NB4 (cell line): ENCODE results near the gene DPY19L3.

ENCODE experiments used
- DNase-seq: peaks from one replicate; pipeline ENCODE4 v3.0.0; 2010; ENCODE audit warnings: low read depth
- H3K4me3 ChIP-seq: one replicate; pipeline ENCODE4 v1.5.1; 2011; ENCODE audit warnings: mild to moderate bottlenecking, low read depth, low read length, moderate library complexity
- CTCF ChIP-seq: IDR thresholded peaks from one replicate; pipeline ENCODE4 v1.5.1; 2012; ENCODE audit warnings: low read depth, low read length
- MAX ChIP-seq: IDR thresholded peaks from 2 replicates; pipeline ENCODE4 v1.6.1; 2011; ENCODE audit warnings: low read depth, low read length
- MYC ChIP-seq: IDR thresholded peaks from 2 replicates; pipeline ENCODE4 v1.6.1; 2011; ENCODE audit warnings: low read depth, low read length
- POLR2A ChIP-seq: IDR thresholded peaks from 2 replicates; pipeline ENCODE4 v1.6.1; 2011; ENCODE audit warnings: mild to moderate bottlenecking; ENCODE audit not compliant: insufficient read length; ENCODE audit errors: extremely low read depth

Gene DPY19L3

GRCh38 chr19:32362318-32362691 is 43.3 kb upstream of the DPY19L3 start:
- no peak overlapping the region for H3K4me3 ChIP-seq
- TF ChIP-seq CTCF (no peak), MAX (no peak), MYC (no peak), POLR2A (no peak)
- DNase-seq: no peak

- no peak for DNase-seq
- TF ChIP-seq MAX: no peak
- no peak for TF ChIP-seq POLR2A
- no peak for TF ChIP-seq CTCF
- TF ChIP-seq MYC: no peak
Observed at GRCh38 chr19:32363175-32363574, 42.4 kb upstream of the DPY19L3 start.

GRCh38 chr19:32363632-32364031 is 41.9 kb upstream of the DPY19L3 start:
- H3K4me3 ChIP-seq: no peak overlapping the region
- DNase-seq: no peak
- TF ChIP-seq MAX (no peak), CTCF (no peak), POLR2A (no peak), MYC (no peak)

More at GRCh38 chr19:32363175-32363574, 42.4 kb upstream of the DPY19L3 start:
- H3K4me3 ChIP-seq: no peak overlapping the region

DNA sequence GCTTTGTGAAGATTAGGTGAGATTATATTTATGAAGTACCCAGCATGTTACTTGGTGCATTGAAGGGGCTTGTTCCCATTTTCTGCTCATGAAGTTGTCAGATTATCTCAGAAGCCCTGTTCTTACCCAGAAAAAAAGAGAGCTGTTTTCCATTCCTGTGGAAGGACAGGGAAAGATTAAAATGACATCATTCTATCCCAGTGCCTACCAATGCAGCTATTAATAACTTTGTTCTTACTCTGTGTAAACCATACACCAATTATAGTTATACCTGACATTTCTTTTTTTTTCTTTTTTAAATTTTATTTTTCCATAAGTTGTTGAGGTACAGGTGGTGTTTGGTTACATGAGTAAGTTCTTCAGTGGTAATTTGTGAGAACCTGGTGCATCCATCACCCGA is 41.5 kb upstream of the DPY19L3 start:
- no peak for DNase-seq
- no peak for TF ChIP-seq MAX
- TF ChIP-seq CTCF: no peak
- TF ChIP-seq POLR2A: no peak
- TF ChIP-seq MYC: no peak
- H3K4me3 ChIP-seq: no peak overlapping the region

GRCh38 chr19:32367063-32367462 is 38.5 kb upstream of the DPY19L3 start:
- no peak for DNase-seq
- H3K4me3 ChIP-seq: no peak overlapping the region
- TF ChIP-seq MAX (no peak), POLR2A (no peak), MYC (no peak), CTCF (no peak)

DNA sequence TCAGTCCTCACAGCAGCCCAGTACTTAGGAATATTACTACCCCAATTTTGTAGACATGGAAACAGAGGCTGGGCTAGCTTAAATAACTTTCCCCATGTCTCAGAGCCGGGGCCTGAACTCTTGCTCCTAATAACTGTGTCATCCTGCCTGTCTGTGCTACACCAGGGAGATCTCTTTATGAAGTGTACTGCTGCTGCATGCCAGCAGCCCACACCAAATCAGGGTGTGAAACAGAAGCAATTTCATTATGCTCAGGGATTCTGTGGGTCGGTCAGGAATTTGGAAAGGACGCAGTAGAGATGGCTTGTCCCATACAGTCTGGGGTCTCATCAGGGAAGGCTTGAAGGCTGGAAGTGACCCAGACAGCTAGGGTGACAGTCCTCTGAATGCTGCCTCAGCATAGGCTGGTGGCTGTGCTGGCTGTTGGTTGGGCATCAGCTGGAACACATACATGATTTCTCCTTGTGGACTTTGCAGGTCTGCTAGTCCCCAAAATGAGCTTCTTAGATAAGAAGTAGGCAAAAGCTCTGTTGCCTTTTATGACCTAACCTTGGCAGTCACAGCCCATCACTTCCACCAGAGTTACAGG is 37.5 kb upstream of the DPY19L3 start:
- no peak overlapping the region for H3K4me3 ChIP-seq
- DNase-seq: no peak
- TF ChIP-seq POLR2A (no peak), CTCF (no peak), MAX (no peak), MYC (no peak)
